Keratinocyte (primary cell): ENCODE data around the gene RNU6-9. TPM values are rescaled to one million over a fixed set of nuclear protein-coding genes. Genes with fewer than 3 reads are reported as not detected.

Source experiments
- DNase-seq: peaks from one replicate; pipeline ENCODE4 v3.0.0-alpha.2; 2011; ENCODE audit warnings: low read depth, missing footprints, low spot score
- FAIRE-seq: peaks from 2 replicates; lab custom pipeline; 2011; peaks lifted over from hg19 to GRCh38; lab: Jason Lieb, UNC
- H2AFZ ChIP-seq: 2 replicates; pipeline ENCODE4 v1.6.0; 2012; ENCODE audit warnings: low read length, control low read depth, inconsistent platforms; ENCODE audit not compliant: control insufficient read depth
- H3K27ac ChIP-seq: 2 replicates; pipeline ENCODE4 v1.5.1; 2011; ENCODE audit warnings: low read length; ENCODE audit not compliant: control insufficient read depth, insufficient read depth
- H3K27me3 ChIP-seq: 3 replicates; pipeline ENCODE4 v1.6.0; 2011; ENCODE audit warnings: low read length; ENCODE audit not compliant: control insufficient read depth, insufficient read depth; ENCODE audit errors: extremely low read depth
- H3K36me3 ChIP-seq, 2 experiments: 2 replicates in 1 of 2; 3 replicates in 1 of 2; pipeline ENCODE4 v1.5.1; 2011; ENCODE audit warnings: low read length in 2 of 2, mild to moderate bottlenecking in 1 of 2; ENCODE audit not compliant: control insufficient read depth in 2 of 2, insufficient read depth in 2 of 2; ENCODE audit errors: extremely low read depth in 1 of 2
- H3K4me1 ChIP-seq: 3 replicates; pipeline ENCODE4 v1.5.1; 2011; ENCODE audit warnings: low read length; ENCODE audit not compliant: control insufficient read depth, insufficient read depth; ENCODE audit errors: extremely low read depth
- H3K4me2 ChIP-seq: 3 replicates; pipeline ENCODE4 v1.6.0; 2011; ENCODE audit warnings: low read depth, low read length; ENCODE audit not compliant: control insufficient read depth, insufficient read depth; ENCODE audit errors: extremely low read depth
- H3K4me3 ChIP-seq, 3 experiments: fragments of 200-600 bp in 1 of 3; sonication (generic) in 1 of 3; 2 replicates in 2 of 3; 3 replicates in 1 of 3; pipeline ENCODE4 v1.5.1; 2011 to 2016; ENCODE audit warnings: low read length in 3 of 3, mild to moderate bottlenecking in 3 of 3, control low read depth in 2 of 3, inconsistent platforms in 1 of 3, low read depth in 1 of 3, mixed read lengths in 1 of 3, mixed run types in 1 of 3, moderate library complexity in 1 of 3; ENCODE audit not compliant: control insufficient read depth in 2 of 3, insufficient read depth in 2 of 3; ENCODE audit errors: extremely low read depth in 1 of 3
- H3K79me2 ChIP-seq: 2 replicates; pipeline ENCODE4 v1.6.0; 2012; ENCODE audit warnings: low read length; ENCODE audit not compliant: control insufficient read depth, insufficient read depth
- H3K9ac ChIP-seq: 3 replicates; pipeline ENCODE4 v1.6.0; 2011; ENCODE audit warnings: low read length; ENCODE audit not compliant: control insufficient read depth, insufficient read depth; ENCODE audit errors: extremely low read depth
- H3K9me1 ChIP-seq: 3 replicates; pipeline ENCODE4 v1.6.0; 2011; ENCODE audit warnings: low read length; ENCODE audit not compliant: control insufficient read depth, insufficient read depth; ENCODE audit errors: extremely low read depth
- H3K9me3 ChIP-seq: 2 replicates; pipeline ENCODE4 v1.5.1; 2012; ENCODE audit warnings: low read depth, low read length; ENCODE audit not compliant: control insufficient read depth
- H4K20me1 ChIP-seq: 3 replicates; pipeline ENCODE4 v1.6.0; 2011; ENCODE audit warnings: low read length; ENCODE audit not compliant: control insufficient read depth, insufficient read depth; ENCODE audit errors: extremely low read depth
- EZH2 ChIP-seq: IDR thresholded peaks from one replicate; pipeline ENCODE4 v1.6.1; 2012; ENCODE audit warnings: inconsistent platforms, mild to moderate bottlenecking, low read length, moderate library complexity
- dilution Hi-C: fragments of 300-500 bp; cut with MboI; formaldehyde crosslinking; loops from one replicate; pipeline ENCODE4 v1.7.0; 2020; ENCODE audit warnings: low sequenced_read_pairs; ENCODE audit not compliant: extremely low pct_ligation_motif_present
- polyA plus RNA-seq, 5 experiments: library from polyadenylated mRNA; depleted of rRNA in 3 of 5; stranded (reverse) in 3 of 5; stranded (forward) in 1 of 5; unstranded in 1 of 5; fragments of >200 nt; gene quantifications; 1 replicate in 1 of 5; 2 replicates in 3 of 5; 3 replicates in 1 of 5; pipeline versions ENCODE4 v1.2.1 to v1.2.3, GENCODE V29; 2011 to 2012; ENCODE audit warnings: missing spikeins in 2 of 5, low read depth in 1 of 5, low replicate concordance in 1 of 5
- TF ChIP-seq, protein P1 (sequence below), 3 experiments: IDR thresholded peaks in 1 of 3; conservative IDR thresholded peaks in 1 of 3; optimal IDR thresholded peaks in 1 of 3; 2 replicates in 2 of 3; 3 replicates in 1 of 3; pipeline versions ENCODE3 to v1.5.1; 2011; ENCODE audit warnings: low read length in 3 of 3, mild to moderate bottlenecking in 3 of 3, moderate library complexity in 2 of 3, control low read depth in 1 of 3, inconsistent platforms in 1 of 3; ENCODE audit not compliant: insufficient read depth in 2 of 3; ENCODE audit errors: extremely low read depth in 1 of 3

The RNU6-9 gene
- polyA plus RNA-seq, 1 donor (not counting 4 experiments of a cell fraction or from before 2014, with no cell fraction given), result not detected

DNA sequence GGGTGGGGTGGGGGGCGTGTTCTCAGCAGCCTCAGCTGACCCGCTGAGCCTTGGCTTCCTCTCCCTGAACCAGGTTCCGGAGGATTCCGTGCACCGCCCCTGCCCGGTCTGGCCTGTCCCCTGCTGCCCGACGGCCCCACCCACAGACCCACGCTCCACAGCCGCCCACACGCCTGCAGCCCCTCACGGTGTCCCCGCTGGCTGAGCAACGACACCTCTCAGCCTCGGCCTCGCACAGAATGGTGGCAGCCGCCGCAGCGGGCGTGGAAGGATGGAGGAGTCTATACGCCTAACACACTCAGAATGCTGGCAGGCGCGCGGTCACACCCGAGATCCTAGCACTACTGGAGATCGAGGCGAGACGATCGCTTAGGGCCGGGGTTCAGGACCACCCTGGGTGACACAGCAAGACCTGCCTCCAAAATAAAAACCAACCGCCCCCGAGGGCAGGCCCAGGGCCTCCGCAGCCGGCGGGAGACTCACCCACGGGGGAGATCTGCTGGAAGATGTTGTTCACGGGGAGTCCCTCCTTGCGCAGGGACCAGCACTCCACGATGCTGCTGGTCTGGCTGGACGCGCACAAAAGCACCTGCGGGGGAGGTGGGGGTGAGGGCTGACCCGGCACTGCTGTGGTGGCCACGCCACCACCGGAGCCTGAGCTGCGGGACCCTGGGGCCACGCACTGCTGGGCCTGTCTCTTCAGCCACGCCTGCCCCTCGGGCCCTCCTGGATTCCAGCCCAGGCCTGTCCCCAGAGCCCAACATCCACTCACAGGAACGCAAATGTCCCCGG is 8.7 kb upstream of the RNU6-9 start:
- H3K4me1 ChIP-seq, result peaks cover 6% of the 10 kb centered on the region
- H3K4me3 ChIP-seq, result no peak overlapping the region
- FAIRE-seq (no peak), DNase-seq (no peak)
- H3K79me2 ChIP-seq, result no peaks in the 10 kb centered on the region
- H3K27me3 ChIP-seq, result no peaks in the 10 kb centered on the region
- no peak overlapping the region for H3K27ac ChIP-seq
- dilution Hi-C loops, result no loop called here
- no peak overlapping the region for H2AFZ ChIP-seq
- H3K9me3 ChIP-seq, result no peaks in the 10 kb centered on the region
- no peak overlapping the region for H3K4me2 ChIP-seq
- peaks cover 15 to 17% of the 10 kb centered on the region in 2 experiments for H3K36me3 ChIP-seq
- H4K20me1 ChIP-seq, result peaks cover 2% of the 10 kb centered on the region
- TF ChIP-seq, protein P1, sequence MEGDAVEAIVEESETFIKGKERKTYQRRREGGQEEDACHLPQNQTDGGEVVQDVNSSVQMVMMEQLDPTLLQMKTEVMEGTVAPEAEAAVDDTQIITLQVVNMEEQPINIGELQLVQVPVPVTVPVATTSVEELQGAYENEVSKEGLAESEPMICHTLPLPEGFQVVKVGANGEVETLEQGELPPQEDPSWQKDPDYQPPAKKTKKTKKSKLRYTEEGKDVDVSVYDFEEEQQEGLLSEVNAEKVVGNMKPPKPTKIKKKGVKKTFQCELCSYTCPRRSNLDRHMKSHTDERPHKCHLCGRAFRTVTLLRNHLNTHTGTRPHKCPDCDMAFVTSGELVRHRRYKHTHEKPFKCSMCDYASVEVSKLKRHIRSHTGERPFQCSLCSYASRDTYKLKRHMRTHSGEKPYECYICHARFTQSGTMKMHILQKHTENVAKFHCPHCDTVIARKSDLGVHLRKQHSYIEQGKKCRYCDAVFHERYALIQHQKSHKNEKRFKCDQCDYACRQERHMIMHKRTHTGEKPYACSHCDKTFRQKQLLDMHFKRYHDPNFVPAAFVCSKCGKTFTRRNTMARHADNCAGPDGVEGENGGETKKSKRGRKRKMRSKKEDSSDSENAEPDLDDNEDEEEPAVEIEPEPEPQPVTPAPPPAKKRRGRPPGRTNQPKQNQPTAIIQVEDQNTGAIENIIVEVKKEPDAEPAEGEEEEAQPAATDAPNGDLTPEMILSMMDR (optimal IDR thresholded peaks at IDR 0.05 in 1 of 3, IDR thresholded peaks at IDR 0.05 in 1 of 3, conservative IDR thresholded peaks at IDR 0.05 in 1 of 3; ENCODE audit: extremely low read depth in 1 of 3, insufficient read depth in 2 of 3, low read length in 3 of 3), result no peak
- no peak for TF ChIP-seq EZH2
- H3K9ac ChIP-seq, result no peak overlapping the region
- H3K9me1 ChIP-seq, result no peaks in the 10 kb centered on the region

DNA sequence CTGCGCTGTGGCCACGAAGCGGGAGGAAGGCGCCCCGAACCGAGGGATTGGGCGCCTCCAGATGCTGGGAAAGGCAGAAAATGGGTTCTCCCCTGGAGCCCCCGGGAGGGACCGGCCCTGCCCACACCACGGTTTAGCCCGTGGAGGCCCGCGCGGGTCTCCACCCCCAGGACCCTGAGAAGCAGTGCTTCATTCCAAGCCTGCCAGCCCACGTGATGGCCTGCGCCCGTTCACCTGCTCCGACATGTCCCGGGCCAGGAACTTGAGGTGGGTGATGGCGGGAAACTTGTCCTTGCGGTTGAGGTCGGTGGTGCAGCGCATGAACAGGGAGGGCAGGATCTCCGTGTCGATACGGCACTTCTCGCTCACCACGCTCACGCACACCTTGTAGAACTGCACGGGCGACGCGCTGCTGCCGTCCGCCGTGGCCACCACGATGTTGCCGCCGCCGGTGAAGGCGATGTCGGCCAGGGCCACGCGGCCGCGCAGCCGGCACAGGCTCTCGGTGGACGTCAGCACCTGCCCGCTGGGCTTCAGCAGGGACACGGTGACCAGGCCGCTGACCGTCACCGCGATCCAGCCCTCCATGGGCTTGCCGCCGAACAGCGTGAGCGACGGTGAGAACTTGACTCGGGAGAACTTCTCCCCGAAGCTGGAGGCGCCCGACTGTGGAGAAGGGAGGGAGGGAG is 7.6 kb upstream of the RNU6-9 start:
- DNase-seq (no peak), FAIRE-seq (no peak)
- H3K27ac ChIP-seq, result no peak overlapping the region
- no peak overlapping the region for H3K4me2 ChIP-seq
- no peaks in the 10 kb centered on the region for H3K27me3 ChIP-seq
- H3K9me3 ChIP-seq, result no peaks in the 10 kb centered on the region
- H3K4me1 ChIP-seq, result peaks cover 6% of the 10 kb centered on the region
- no peaks in the 10 kb centered on the region for H3K79me2 ChIP-seq
- H3K36me3 ChIP-seq, result peaks cover 17 to 18% of the 10 kb centered on the region in 2 experiments
- TF ChIP-seq, protein P1 (optimal IDR thresholded peaks at IDR 0.05 in 1 of 3, IDR thresholded peaks at IDR 0.05 in 1 of 3, conservative IDR thresholded peaks at IDR 0.05 in 1 of 3; ENCODE audit: extremely low read depth in 1 of 3, insufficient read depth in 2 of 3, low read length in 3 of 3), result no peak
- no peak for TF ChIP-seq EZH2
- H4K20me1 ChIP-seq, result peaks cover 2% of the 10 kb centered on the region
- no peak overlapping the region for H3K4me3 ChIP-seq
- no peak overlapping the region for H2AFZ ChIP-seq
- no peak overlapping the region for H3K9ac ChIP-seq
- no peaks in the 10 kb centered on the region for H3K9me1 ChIP-seq
- dilution Hi-C loops, result no loop called here
